Measurements from ENCODE around the gene PPP6R1.

DNA sequence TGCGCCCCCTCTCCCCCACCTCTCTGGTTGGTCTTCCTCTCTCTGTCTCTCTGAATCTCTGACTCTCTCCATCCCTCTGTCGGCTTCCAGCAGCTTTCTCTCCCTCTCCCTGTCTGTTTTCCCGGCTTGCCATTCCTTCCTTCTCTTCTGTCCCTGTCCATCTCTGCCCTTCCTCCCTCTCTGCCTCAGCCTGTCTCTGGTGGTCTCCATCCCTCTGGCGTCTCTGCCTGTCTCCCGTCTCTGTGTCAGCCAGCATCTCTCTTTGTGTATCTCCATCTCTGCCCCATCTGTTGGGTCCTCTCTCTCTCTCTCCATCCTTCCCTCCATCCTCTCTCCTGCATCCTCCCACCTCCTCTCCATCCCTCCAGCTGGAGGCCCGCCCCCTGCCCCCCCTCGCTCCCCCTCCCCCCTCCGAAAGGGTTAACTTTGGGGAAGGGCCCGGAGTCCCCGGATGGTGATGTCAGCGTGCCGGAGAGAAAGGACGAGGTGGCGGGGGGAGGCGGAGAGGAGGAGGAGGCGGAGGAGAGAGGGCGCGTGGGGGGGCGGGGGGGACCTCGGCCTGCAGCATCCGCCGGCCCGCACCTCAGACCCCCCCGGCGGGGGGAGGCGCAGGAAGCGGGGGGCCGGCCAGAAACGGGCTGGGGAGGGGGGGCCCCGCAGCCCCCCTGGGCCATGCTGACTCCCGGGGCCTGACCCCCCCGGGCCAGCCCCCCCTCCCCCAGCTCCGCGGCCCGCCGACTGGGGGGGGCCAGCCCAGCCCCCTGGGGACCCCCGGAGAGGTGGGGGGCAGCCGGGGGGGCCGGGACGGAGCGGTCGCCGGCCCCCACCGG is 24.9 kb upstream of the PPP6R1 start, which contains the start of gene BRSK1:
- no peak for TF ChIP-seq EZH2 (IDR thresholded peaks at IDR 0.05; ENCODE audit: low read depth)
- TF ChIP-seq, protein P1, sequence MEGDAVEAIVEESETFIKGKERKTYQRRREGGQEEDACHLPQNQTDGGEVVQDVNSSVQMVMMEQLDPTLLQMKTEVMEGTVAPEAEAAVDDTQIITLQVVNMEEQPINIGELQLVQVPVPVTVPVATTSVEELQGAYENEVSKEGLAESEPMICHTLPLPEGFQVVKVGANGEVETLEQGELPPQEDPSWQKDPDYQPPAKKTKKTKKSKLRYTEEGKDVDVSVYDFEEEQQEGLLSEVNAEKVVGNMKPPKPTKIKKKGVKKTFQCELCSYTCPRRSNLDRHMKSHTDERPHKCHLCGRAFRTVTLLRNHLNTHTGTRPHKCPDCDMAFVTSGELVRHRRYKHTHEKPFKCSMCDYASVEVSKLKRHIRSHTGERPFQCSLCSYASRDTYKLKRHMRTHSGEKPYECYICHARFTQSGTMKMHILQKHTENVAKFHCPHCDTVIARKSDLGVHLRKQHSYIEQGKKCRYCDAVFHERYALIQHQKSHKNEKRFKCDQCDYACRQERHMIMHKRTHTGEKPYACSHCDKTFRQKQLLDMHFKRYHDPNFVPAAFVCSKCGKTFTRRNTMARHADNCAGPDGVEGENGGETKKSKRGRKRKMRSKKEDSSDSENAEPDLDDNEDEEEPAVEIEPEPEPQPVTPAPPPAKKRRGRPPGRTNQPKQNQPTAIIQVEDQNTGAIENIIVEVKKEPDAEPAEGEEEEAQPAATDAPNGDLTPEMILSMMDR (conservative IDR thresholded peaks at IDR 0.05): no peak
